HuH-7 (cell line): ENCODE measurements around the gene KCNJ13.
A peak's percentile ranks its signal among the peaks of the same experiment; 100 is the strongest.
"Not testable (repeated sequence)": the region's sequence is repeated elsewhere in the genome, so short reads cannot be mapped to it uniquely, and the experiment has no call there.

Source experiments
- DNase-seq: peaks from one replicate; pipeline ENCODE4 v3.0.0; 2011; ENCODE audit warnings: low spot score

The KCNJ13 gene

GRCh38 chr2:232761301-232761907, 15.0 kb downstream of the KCNJ13 start:
- DNase-seq, result peak; percentile 17

DNA sequence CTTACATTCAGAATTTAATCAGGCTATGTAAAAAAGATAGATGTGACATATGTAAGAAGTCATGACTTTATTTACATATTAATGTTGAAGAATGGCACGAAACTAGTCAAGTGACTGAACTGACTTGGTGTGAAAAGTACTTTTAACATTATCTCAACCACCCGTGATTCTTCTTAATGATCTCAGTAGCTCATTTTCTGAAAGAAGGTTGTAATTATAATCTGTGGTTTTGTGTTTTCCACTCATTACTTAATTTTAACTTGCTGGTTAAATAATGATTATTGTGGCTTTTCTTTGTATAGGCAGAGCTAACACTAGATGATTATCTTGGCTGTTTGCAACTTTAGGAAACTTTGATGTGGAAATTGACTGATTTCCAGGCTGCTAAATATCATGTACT, 18.5 kb downstream of the KCNJ13 start:
- no peak for DNase-seq

DNA sequence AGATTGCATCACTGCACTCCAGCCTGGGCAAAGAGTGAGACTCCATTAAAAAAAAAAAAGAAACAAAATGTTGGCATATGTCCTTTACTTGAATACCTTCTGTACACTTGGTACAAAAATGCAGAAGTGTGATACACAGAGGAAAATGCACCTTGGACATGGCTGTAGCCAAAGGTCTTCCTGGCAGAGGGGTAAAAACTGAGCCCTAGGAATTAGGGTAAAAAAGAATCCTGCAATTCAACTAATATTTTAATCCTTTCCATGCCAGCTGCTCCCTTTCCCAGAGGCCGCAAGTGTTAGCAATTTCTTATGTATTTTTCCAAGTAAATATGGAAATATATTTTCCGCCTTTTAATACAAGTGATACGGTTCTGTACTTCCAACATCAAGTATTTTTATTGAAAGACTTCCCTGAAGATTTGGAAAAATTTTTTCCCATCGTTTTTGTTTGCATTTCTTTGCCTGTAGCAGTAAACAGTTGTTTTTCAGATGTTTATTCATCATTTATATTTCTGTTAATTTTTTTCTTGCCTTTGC, 26.2 kb downstream of the KCNJ13 start:
- no peak for DNase-seq

GRCh38 chr2:232749331-232749730, 27.0 kb downstream of the KCNJ13 start:
- DNase-seq, result no peak

DNA sequence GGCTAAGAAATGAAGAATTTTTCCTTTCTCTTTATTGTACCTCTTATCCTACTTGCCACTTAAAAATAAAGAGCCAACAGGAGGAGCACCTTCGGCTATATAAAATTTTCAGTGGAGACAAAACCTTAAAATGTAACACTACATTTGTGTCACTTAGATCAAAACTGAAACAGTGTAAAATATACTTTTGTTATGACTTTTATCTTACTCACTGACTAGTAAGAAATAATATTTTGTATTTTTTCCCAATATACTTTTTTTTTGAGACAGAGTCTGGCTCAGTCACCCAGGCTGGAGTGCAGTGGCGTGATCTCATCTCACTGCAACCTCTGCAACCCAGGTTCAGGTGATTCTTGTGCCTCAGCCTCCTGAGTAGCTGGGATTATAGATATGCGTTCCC, 28.3 kb downstream of the KCNJ13 start:
- no peak for DNase-seq

- peak; percentile 29 for DNase-seq
These were observed 31.4 kb downstream of the KCNJ13 start for GRCh38 chr2:232744963-232745362.

DNA sequence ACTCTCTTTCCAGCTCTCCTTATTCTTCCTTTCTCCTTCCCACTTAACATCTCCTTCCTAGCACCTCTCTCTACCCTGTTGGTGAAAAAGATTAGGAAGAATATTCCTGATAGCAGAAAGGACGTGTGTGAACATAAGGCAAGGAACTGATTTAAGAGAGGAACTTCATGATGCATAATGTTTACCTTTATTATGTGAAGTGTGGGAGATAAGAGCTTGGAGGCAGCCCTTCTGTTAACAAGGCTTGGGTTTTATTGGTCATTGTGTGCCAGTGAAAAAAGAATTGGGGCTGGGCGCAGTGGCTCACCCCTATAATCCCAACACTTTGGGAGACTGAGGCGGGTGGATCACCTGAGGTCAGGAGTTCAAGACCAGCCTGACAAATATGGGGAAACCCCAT, 34.4 kb downstream of the KCNJ13 start:
- DNase-seq, result no peak

DNA sequence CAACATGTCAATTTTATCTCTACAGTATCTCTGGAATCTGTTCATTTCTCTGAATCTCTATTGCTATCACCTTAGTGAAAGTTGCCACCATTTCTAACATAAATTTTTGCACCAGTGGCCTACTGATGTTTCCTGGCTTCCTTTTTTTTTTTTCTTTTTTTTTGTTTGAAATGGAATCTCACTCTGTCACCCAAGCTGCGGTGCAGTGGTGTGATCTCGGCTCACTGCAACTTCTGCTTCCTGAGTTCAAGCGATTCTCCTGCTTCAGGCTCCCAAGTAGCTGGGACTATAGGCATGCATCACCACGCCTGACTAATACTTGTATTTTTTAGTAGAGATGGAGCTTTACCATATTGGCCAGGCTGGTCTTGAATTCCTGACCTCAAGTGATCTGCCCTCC, 35.1 kb downstream of the KCNJ13 start:
- no peak for DNase-seq

DNA sequence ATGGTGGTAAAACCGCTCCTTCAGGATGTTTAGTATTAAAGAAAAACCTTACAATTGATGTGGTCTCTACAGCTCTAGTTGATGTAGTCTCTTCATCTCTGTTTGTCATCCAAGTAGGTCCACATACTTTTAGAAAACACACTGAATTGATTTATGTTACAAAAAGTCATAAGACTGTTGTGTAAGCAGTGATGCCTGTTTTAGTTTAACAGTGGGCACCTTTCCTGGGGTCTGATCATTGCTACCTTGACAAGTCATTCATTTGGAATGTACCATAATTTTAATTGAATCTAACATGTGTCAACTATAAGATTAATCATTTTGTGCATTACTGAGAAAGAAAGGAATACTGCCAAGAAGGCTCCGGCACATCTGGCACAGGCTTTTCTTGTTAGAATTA, 44.9 kb downstream of the KCNJ13 start:
- DNase-seq, result no peak

GRCh38 chr2:232728785-232729184, 47.6 kb downstream of the KCNJ13 start:
- no peak for DNase-seq

GRCh38 chr2:232723027-232723426, 53.3 kb downstream of the KCNJ13 start:
- DNase-seq, result no peak

GRCh38 chr2:232721882-232722281, 54.5 kb downstream of the KCNJ13 start:
- no peak for DNase-seq

DNA sequence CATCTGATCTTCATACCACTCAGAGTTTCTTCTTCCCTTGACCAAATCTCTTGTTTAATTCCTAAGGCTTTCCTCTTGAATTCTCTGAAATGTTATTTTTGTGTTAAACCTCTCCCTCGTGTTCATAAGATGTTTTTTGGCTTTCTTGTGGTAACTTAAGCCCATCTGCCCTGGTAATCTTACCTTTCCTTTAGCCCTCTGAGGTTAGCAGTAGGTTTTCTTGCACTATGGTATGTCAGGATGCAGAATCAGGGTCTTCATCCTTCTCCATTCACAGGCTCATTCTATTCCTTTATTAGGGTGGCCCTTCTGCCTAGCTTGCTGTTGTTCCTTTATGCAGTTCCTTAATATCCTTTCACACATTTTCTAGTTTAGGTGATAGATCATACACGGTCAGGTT, 55.1 kb downstream of the KCNJ13 start:
- no peak for DNase-seq

GRCh38 chr2:232720056-232720455, 56.3 kb downstream of the KCNJ13 start:
- not testable (repeated sequence) for DNase-seq
